ENCODE measurements around the gene SMAD3.

GRCh38 chr15:67188551-67189218 is 123.3 kb downstream of the SMAD3 start:
- TF ChIP-seq CTCF (IDR thresholded peaks at IDR 0.05; ENCODE audit: low read depth, low read length, missing input control), result no peak
- TF ChIP-seq ZBTB33 (IDR thresholded peaks at IDR 0.05), result no peak
- no peak for TF ChIP-seq JUND (IDR thresholded peaks at IDR 0.05)
- TF ChIP-seq ATF3 (IDR thresholded peaks at IDR 0.05), result no peak

All from liver (tissue), 3 donors.